SH-SY5Y (cell line): ENCODE measurements around the gene LTBP3.

Source experiments
- GATA2 ChIP-seq: IDR thresholded peaks from 2 replicates; pipeline ENCODE4 v1.6.1; 2011; ENCODE audit warnings: mild to moderate bottlenecking, low read depth, low read length
- GATA3 ChIP-seq: IDR thresholded peaks from 2 replicates; pipeline ENCODE4 v1.6.1; 2011; ENCODE audit warnings: low read depth, mild to moderate bottlenecking, low read length, moderate library complexity

- TF ChIP-seq GATA2 (no peak), GATA3 (no peak)
Measured at GRCh38 chr11:65492637-65493366, 65.4 kb downstream of the LTBP3 start.
